Temporal lobe (tissue), 2 donors: ENCODE data around the gene MBLAC1. TPM values are rescaled to one million over a fixed set of nuclear protein-coding genes. Genes with fewer than 3 reads are reported as not detected.
A peak's percentile ranks its signal among the peaks of the same experiment; 100 is the strongest.

Experiments used
- small RNA-seq: library from RNA; depleted of rRNA; stranded (forward); fragments of <200 nt; gene quantifications from one replicate; pipeline ENCODE3, GENCODE V24; 2014; ENCODE audit warnings: low replicate concordance
- total RNA-seq: library from RNA; depleted of rRNA; stranded (reverse); fragments of >200 nt; gene quantifications from one replicate; pipeline ENCODE4 v1.2.3, GENCODE V29; 2014

The MBLAC1 gene
- total RNA-seq, 1 donor from 2014 or later, result 2.2 TPM

Small RNAs within 50 kb of the gene (small RNA-seq; reads per million reads assigned to genes)
- gene MIR106B (210 reads per million, percentile 98 among the genes with 10 or more reads in this experiment), gene MIR25 (2,259 reads per million, percentile 99 among the genes with 10 or more reads in this experiment), gene MIR93 (1,862 reads per million, percentile 99 among the genes with 10 or more reads in this experiment)

Other genes with a start within 250 kb of the MBLAC1 start
- gene OR2AE1, start 249.9 kb upstream of the MBLAC1 start, total RNA-seq, result 0.25 TPM
- gene TRIM4, start 207.4 kb upstream of the MBLAC1 start, total RNA-seq, result 9.3 TPM
- not detected for gene GJC3, start 197.3 kb upstream of the MBLAC1 start, total RNA-seq
- not detected for gene AZGP1, start 150.9 kb upstream of the MBLAC1 start, total RNA-seq
- 60.0 TPM for gene ZKSCAN1, start 111.4 kb upstream of the MBLAC1 start, total RNA-seq
- gene ZSCAN21, start 77.2 kb upstream of the MBLAC1 start, total RNA-seq, result 13.5 TPM
- 32.9 TPM for gene ZNF3, start 45.2 kb upstream of the MBLAC1 start, total RNA-seq
- gene COPS6, start 38.0 kb upstream of the MBLAC1 start, total RNA-seq, result 33.2 TPM
- gene MCM7, start 25.6 kb upstream of the MBLAC1 start, total RNA-seq, result 48.4 TPM
- 20.4 TPM for gene AP4M1, start 25.3 kb upstream of the MBLAC1 start, total RNA-seq
- 32.2 TPM for gene TAF6, start 7.6 kb upstream of the MBLAC1 start, total RNA-seq
- 11.1 TPM for gene CNPY4, start 7.3 kb upstream of the MBLAC1 start, total RNA-seq
- 44.0 TPM for gene LAMTOR4, start 22.0 kb downstream of the MBLAC1 start, total RNA-seq
- 9.6 TPM for gene TRAPPC14, start 31.8 kb downstream of the MBLAC1 start, total RNA-seq
- gene GAL3ST4, start 41.6 kb downstream of the MBLAC1 start, total RNA-seq, result 3.9 TPM
- gene GPC2, start 50.4 kb downstream of the MBLAC1 start, total RNA-seq, result 44.3 TPM
- gene STAG3, start 51.0 kb downstream of the MBLAC1 start, total RNA-seq, result 0.74 TPM
- gene PVRIG, start 93.0 kb downstream of the MBLAC1 start, total RNA-seq, result not detected
- not detected for gene SPDYE3, start 180.7 kb downstream of the MBLAC1 start, total RNA-seq
- gene PILRB, start 231.2 kb downstream of the MBLAC1 start, total RNA-seq, result 8.1 TPM
- 1.2 TPM for gene PILRA, start 246.5 kb downstream of the MBLAC1 start, total RNA-seq